HL-60 (cell line): ENCODE results near the gene SH3PXD2A.

Experiments used
- DNase-seq, 2 experiments: peaks; one replicate each; pipeline ENCODE4 v3.0.0-alpha.2; 2010 to 2020; ENCODE audit warnings: low read depth in 1 of 2, low spot score in 1 of 2
- H3K27ac ChIP-seq: fragments of 250-450 bp; sonication (Bioruptor Pico); replicated peaks from 2 replicates; pipeline ENCODE4 v1.5.1; 2020; ENCODE audit warnings: mild to moderate bottlenecking, moderate library complexity
- H3K27me3 ChIP-seq: fragments of 250-450 bp; sonication (Bioruptor Pico); 2 replicates; pipeline ENCODE4 v1.5.1; 2021; ENCODE audit warnings: mild to moderate bottlenecking, moderate library complexity; ENCODE audit not compliant: insufficient read depth, poor library complexity, severe bottlenecking
- H3K4me3 ChIP-seq: replicated peaks from 2 replicates; pipeline ENCODE4 v1.5.1; 2011; ENCODE audit warnings: mild to moderate bottlenecking, control low read depth, low read length; ENCODE audit not compliant: insufficient read depth
- GABPA ChIP-seq: IDR thresholded peaks from 2 replicates; pipeline ENCODE4 v1.6.1; 2012; ENCODE audit warnings: low read depth
- POLR2AphosphoS5 ChIP-seq: IDR thresholded peaks from 2 replicates; pipeline ENCODE4 v1.6.1; 2012; ENCODE audit warnings: low read depth
- SPI1 ChIP-seq: IDR thresholded peaks from 2 replicates; pipeline ENCODE4 v1.6.1; 2012; ENCODE audit warnings: low read depth, mild to moderate bottlenecking, borderline replicate concordance
- TF ChIP-seq, protein P1 (sequence below): IDR thresholded peaks from one replicate; pipeline ENCODE4 v1.5.1; 2011; ENCODE audit warnings: low read length, control low read depth, inconsistent platforms; ENCODE audit not compliant: insufficient read depth
- TF ChIP-seq, protein P2 (sequence below): IDR thresholded peaks from 2 replicates; pipeline ENCODE4 v1.6.1; 2012; ENCODE audit warnings: low read depth; ENCODE audit not compliant: insufficient replicate concordance

Gene SH3PXD2A

DNA sequence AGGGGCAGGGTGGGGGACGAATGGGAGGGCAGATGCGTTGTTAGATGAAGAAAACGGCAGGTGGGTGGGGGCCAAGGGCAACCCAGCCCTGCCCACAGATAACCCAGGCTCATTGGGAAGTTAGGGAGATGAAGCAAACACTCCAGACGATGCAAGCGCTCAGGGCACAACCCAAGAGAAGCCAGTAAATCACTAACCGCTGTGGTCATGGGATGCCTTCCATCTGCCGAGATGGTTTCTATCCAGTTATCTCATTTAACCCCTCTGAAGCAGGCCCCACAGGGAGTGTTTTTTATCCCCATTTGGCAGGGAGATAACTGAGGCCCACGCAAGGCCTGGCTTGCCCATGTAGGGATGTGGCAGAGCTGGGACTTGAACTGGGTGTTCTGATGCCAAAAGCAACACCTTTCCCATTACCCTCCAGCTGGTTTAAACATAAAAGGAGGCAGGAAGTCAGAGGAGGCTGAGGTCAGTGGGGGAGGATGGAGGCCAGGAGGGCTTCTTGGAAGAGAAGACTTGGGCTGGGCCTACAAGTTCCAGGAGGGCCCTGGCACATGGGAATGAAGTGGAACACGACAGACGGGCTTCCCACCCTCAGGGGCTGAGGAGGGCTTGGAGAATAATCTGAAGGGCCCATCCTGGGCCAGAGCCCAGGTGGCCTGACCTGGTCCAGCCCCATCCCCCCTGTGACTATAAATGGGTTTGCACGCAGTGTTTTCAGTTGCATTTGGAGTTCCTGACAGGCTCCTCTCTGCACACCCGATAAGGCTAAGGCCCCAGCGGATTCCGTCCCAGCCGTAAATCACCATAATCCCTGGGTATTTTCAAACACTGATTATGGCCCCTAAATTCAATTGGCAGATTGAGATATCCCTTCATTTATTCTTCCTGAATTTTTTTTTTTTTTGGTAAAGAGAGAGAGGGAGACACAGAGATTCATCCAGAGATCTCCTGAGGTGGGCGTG lies 281.0 kb downstream of the SH3PXD2A start:
- Histone ChIP-seq H3K4me3 (no peak overlapping the region), H3K27ac (no peak overlapping the region), H3K27me3 (no peaks in the 10 kb centered on the region)
- no peak for DNase-seq
- TF ChIP-seq, protein P1, sequence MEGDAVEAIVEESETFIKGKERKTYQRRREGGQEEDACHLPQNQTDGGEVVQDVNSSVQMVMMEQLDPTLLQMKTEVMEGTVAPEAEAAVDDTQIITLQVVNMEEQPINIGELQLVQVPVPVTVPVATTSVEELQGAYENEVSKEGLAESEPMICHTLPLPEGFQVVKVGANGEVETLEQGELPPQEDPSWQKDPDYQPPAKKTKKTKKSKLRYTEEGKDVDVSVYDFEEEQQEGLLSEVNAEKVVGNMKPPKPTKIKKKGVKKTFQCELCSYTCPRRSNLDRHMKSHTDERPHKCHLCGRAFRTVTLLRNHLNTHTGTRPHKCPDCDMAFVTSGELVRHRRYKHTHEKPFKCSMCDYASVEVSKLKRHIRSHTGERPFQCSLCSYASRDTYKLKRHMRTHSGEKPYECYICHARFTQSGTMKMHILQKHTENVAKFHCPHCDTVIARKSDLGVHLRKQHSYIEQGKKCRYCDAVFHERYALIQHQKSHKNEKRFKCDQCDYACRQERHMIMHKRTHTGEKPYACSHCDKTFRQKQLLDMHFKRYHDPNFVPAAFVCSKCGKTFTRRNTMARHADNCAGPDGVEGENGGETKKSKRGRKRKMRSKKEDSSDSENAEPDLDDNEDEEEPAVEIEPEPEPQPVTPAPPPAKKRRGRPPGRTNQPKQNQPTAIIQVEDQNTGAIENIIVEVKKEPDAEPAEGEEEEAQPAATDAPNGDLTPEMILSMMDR, result no peak
- no peak for TF ChIP-seq GABPA
- TF ChIP-seq SPI1, result no peak
- TF ChIP-seq POLR2AphosphoS5, result no peak
- TF ChIP-seq, protein P2, sequence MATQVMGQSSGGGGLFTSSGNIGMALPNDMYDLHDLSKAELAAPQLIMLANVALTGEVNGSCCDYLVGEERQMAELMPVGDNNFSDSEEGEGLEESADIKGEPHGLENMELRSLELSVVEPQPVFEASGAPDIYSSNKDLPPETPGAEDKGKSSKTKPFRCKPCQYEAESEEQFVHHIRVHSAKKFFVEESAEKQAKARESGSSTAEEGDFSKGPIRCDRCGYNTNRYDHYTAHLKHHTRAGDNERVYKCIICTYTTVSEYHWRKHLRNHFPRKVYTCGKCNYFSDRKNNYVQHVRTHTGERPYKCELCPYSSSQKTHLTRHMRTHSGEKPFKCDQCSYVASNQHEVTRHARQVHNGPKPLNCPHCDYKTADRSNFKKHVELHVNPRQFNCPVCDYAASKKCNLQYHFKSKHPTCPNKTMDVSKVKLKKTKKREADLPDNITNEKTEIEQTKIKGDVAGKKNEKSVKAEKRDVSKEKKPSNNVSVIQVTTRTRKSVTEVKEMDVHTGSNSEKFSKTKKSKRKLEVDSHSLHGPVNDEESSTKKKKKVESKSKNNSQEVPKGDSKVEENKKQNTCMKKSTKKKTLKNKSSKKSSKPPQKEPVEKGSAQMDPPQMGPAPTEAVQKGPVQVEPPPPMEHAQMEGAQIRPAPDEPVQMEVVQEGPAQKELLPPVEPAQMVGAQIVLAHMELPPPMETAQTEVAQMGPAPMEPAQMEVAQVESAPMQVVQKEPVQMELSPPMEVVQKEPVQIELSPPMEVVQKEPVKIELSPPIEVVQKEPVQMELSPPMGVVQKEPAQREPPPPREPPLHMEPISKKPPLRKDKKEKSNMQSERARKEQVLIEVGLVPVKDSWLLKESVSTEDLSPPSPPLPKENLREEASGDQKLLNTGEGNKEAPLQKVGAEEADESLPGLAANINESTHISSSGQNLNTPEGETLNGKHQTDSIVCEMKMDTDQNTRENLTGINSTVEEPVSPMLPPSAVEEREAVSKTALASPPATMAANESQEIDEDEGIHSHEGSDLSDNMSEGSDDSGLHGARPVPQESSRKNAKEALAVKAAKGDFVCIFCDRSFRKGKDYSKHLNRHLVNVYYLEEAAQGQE, result no peak

DNA sequence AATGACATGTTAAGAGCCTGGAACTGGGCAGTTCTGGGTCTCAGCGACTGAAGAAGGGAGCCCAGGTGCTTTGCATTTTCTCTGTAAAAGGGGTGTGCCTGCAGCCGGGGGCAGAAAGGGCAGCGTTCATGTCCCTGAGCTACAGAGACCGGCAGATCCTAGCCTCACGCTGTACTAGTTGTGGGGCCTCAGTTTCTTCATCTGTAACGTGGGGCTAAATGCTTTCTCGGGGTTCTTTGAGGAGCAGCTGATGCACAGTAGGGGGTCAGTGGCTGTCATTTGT lies 282.2 kb downstream of the SH3PXD2A start:
- Histone ChIP-seq H3K27ac (no peak overlapping the region), H3K4me3 (no peak overlapping the region), H3K27me3 (no peaks in the 10 kb centered on the region)
- TF ChIP-seq SPI1 (no peak), GABPA (no peak), POLR2AphosphoS5 (no peak)
- TF ChIP-seq, protein P1, result no peak
- TF ChIP-seq, protein P2, result no peak
- DNase-seq, result no peak

DNA sequence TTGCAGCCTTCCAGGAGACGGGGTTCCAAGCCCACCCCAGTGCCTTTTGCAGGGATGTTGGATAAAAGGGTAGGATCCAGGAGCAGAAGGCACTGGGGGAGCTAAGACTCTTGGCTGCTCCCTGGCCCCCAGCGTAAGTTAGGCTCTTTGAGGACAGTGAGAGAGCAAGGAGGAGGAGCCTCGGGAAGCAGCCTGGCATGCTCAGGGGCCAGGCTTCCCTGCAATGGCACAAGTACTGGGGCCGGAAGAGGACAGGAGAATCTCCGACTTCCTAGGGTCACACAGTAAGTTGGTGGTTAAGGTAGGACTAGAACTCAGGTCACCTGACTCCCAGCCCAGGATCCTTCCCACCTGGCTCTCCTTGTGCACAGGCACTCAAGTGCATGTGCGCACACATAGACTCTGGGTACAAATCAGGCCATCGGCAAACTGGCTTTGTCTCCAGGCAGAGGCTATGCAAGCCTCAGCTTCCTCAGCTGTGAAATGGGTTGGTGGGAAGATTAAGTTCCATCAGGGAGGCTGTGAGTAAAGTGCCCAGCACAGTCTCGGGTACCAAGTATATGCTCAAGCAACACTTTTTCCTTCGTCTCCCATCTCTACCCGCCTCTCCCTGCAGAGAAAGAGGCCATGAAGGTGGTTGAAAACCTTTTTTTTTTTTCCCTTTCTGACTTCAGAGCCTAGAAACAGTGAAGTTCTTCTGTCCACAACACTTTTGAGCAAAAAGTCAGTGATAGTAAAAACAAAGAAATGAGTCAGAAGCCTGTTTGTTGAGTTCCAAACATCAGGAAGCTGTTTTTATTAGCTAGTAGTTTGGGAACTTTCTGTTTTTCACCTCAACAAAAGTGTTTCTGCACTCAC lies 282.8 kb downstream of the SH3PXD2A start:
- Histone ChIP-seq H3K4me3 (no peak overlapping the region), H3K27me3 (no peaks in the 10 kb centered on the region), H3K27ac (no peak overlapping the region)
- no peak for DNase-seq
- TF ChIP-seq, protein P1, result no peak
- no peak for TF ChIP-seq SPI1
- TF ChIP-seq, protein P2, result no peak
- no peak for TF ChIP-seq POLR2AphosphoS5
- TF ChIP-seq GABPA, result no peak
